K562 (cell line): ENCODE measurements around the gene CPT1B. TPM values are rescaled to one million over a fixed set of nuclear protein-coding genes. Genes with fewer than 3 reads are reported as not detected.
A peak's percentile ranks its signal among the peaks of the same experiment; 100 is the strongest.

ENCODE experiments used
- FOSL1 ChIP-seq: fragments of 200-800 bp; sonication (Bioruptor generic); conservative IDR thresholded peaks from 2 replicates; pipeline ENCODE4 v1.6.1; 2016; ENCODE audit warnings: missing genetic modification characterization, missing compliant biosample characterization
- HINFP ChIP-seq: fragments of 450-650 bp; conservative IDR thresholded peaks from 2 replicates; pipeline ENCODE4 v1.6.1; 2016; ENCODE audit warnings: missing genetic modification characterization, low read depth, mild to moderate bottlenecking, control low read depth, missing compliant biosample characterization
- PYGO2 ChIP-seq: fragments of 450-650 bp; IDR thresholded peaks from 2 replicates; pipeline ENCODE4 v1.6.1; 2016; ENCODE audit warnings: mild to moderate bottlenecking, missing genetic modification characterization, moderate library complexity, missing compliant biosample characterization
- REST ChIP-seq, 2 experiments: fragments of 450-650 bp; formaldehyde crosslinking in 1 of 2; IDR thresholded peaks; 2 replicates each; pipeline versions ENCODE4 v1.4.0 to v1.6.1; 2014 to 2020; ENCODE audit warnings: mild to moderate bottlenecking in 2 of 2, borderline replicate concordance in 1 of 2, low read depth in 1 of 2
- STAT5A ChIP-seq: IDR thresholded peaks from 2 replicates; pipeline ENCODE4 v1.6.1; 2012; ENCODE audit warnings: low read length, inconsistent platforms, borderline replicate concordance
- UBTF ChIP-seq, 2 experiments: IDR thresholded peaks; 2 replicates each; pipeline ENCODE4 v1.6.1; 2012; ENCODE audit warnings: improper control_type of control experiment in 2 of 2, low read depth in 2 of 2, low read length in 2 of 2, borderline replicate concordance in 1 of 2
- USF2 ChIP-seq: sonication (generic); formaldehyde crosslinking; IDR thresholded peaks from 2 replicates; pipeline ENCODE4 v1.5.0; 2020; ENCODE audit warnings: missing genetic modification reagents
- ZBTB33 ChIP-seq: sonication (generic); formaldehyde crosslinking; IDR thresholded peaks from 2 replicates; pipeline ENCODE4 v1.8.1; 2023; ENCODE audit warnings: mild to moderate bottlenecking, missing genetic modification reagents
- ZNF217 ChIP-seq: sonication (generic); formaldehyde crosslinking; IDR thresholded peaks from 2 replicates; pipeline ENCODE4 v1.8.0; 2022; ENCODE audit warnings: mild to moderate bottlenecking, missing genetic modification reagents
- ZNF224 ChIP-seq: sonication (generic); formaldehyde crosslinking; IDR thresholded peaks from 2 replicates; pipeline ENCODE4 v1.8.0; 2022; ENCODE audit warnings: mild to moderate bottlenecking, missing genetic modification reagents
- polyA plus RNA-seq, 8 experiments: library from polyadenylated mRNA; depleted of rRNA in 4 of 8; stranded (reverse) in 5 of 8; unstranded in 3 of 8; fragments of >200 nt; fragmentation: Nextera tagmentation in 2 of 8; fragmentation: Illumina TruSeq in 1 of 8; extraction: Ambion mirVana in 2 of 8; extraction: Trizol in 1 of 8; gene quantifications; 2 replicates each; pipeline versions ENCODE4 v1.2.1 to v1.2.3, GENCODE V29; 2011 to 2014; ENCODE audit warnings: inconsistent platforms in 1 of 8, missing spikeins in 1 of 8
- total RNA-seq, 7 experiments: library from RNA; depleted of rRNA in 6 of 7; stranded (reverse); fragments of >200 nt in 6 of 7; fragmentation: Illumina TruSeq in 2 of 7; extraction: Trizol in 2 of 7; gene quantifications; 2 replicates each; pipeline versions ENCODE4 v1.2.1 to v1.2.3, GENCODE V29; 2011 to 2021; ENCODE audit warnings: low replicate concordance in 1 of 7

Gene CPT1B
- total and polyA plus RNA-seq, 9 of the 15 experiments (the other 6 are each of a cell fraction or from before 2014, with no cell fraction given), result 0.35 to 6.1 (median 2.6) TPM

GRCh38 chr22:50599816-50600455, 21.7 kb upstream of the CPT1B start (continued):
- TF ChIP-seq FOSL1 (tag) (no peak), STAT5A (no peak), REST (IDR thresholded peaks at IDR 0.05; ENCODE audit: borderline replicate concordance) (peak; percentile 100), REST (CRISPR knock-in tag; IDR thresholded peaks at IDR 0.05; ENCODE audit: low read depth) (peak; percentile 99), UBTF (IDR thresholded peaks at IDR 0.05; ENCODE audit: borderline replicate concordance in 1 of 2, low read depth in 2 of 2, low read length in 2 of 2) (peak in 1 of 2 experiments; percentile 65; a peak in 1 of 4 replicates), ZNF217 (CRISPR knock-in tag) (0 out of 2 replicates have a peak, but pooled peaks have one; percentile 82), PYGO2 (tag) (no peak), ZBTB33 (CRISPR knock-in tag) (peak; percentile 77), ZNF224 (peak; percentile 94; the same call in 1 of the 2 replicates), HINFP (tag) (no peak), USF2 (CRISPR knock-in tag) (peak; percentile 69)
